HK-2 (cell line): ENCODE data around the gene OOSP2.
"Not testable (repeated sequence)": the region's sequence is repeated elsewhere in the genome, so short reads cannot be mapped to it uniquely, and the experiment has no call there.

Experiments
- DNase-seq: peaks from one replicate; pipeline ENCODE4 v3.0.0-alpha.2; 2018; ENCODE audit not compliant: unreplicated experiment

OOSP2 gene, protein sequence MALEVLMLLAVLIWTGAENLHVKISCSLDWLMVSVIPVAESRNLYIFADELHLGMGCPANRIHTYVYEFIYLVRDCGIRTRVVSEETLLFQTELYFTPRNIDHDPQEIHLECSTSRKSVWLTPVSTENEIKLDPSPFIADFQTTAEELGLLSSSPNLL

DNA sequence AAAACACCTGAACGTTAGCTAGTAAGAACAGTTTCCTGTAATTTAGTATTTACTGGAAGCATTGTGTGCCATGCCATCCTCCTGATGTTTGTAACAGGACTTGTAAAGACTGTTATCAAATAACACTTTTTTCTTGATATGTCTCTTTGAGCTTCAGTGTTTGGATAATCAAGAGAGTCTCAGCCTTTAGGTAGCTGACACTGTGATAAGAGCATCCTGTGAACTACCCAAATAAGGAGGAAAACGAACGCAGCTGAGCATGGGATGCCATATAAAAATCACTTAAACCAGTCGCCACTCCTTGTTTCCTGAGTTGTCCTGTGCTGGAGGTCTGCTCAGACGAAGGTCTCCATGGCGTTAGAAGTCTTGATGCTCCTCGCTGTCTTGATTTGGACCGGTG lies at the start of gene OOSP2:
Gene OOSP2 (plus strand): TSS at position 301 of the 400 bp plus-strand sequence. CDS start 51 bp downstream, at position 352.
- no peak for DNase-seq

DNA sequence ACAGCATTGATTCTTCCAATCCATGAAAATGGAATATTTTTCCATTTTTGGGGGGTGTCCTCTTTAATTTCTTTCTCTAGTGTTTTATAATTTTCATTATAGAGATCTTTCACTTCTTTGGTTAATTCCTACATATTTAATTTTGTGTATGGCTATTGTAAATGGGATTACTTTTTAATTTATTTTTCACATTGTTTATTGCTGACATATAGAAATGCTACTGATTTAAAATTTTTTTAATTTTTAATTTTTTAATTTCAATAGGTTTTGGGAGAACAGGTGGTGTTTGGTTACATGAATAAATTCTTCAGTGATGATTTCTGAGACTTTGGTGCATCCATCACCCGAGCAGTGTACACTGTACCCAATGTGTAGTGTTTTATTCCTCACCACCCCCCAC lies 49.8 kb upstream of the OOSP2 start:
- DNase-seq: no peak

DNA sequence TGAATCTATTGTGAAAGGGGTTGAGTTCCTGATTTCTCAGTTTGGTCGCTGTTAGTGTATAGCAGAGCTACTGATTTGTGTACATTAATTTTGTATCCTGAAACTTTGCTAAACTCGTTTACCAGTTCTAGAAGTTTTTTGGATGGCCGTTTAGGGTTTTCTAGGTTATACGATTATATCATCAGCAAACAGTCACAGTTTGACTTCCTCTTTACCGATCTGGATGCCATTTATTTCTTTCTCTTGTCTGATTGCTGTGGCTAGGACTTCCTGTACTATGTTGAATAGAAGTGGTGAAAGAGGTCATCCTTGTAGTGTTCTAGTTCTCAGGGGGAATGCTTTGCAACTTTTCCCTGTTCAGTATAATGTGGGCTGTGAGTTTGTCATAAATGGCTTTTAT lies 47.8 kb upstream of the OOSP2 start:
- DNase-seq: no peak

DNA sequence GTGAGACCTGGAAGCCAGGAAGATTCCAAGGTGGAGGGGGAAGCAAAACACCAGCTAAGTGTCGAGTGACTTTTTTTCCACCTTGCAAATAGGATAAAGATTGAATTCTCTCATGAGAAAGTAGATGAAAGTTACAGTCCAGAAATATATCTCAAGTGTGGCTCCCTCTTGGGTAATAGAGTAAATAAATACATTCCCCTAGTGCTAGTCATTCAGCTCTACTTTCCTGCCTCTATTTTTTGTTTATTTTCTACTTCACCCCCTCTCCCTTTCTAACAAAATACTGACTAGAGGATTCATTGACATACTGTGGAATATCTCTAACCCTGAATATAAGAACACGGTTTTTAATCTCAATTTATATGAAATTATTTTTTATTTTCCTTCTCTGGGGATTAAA lies 42.4 kb upstream of the OOSP2 start:
- no peak for DNase-seq

DNA sequence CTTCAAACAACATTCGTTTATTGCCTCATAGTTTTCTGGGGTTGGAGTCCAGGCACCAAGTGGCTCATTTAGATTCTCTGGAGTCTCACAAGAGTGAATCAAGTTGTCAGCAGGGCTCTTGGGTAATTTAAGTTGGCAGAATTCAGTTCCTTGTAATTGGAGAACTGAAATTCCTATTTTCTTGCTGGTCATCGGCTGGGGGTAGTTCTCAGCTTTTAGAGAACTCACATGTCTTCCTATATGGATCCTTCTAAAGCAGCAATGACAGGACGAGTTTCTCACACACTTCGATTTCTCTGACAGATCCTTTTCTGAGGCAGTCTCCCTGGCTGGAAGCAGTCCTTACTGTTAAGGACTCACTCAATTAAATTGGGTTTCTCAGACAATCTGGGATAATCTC lies 40.5 kb upstream of the OOSP2 start:
- DNase-seq: no peak

DNA sequence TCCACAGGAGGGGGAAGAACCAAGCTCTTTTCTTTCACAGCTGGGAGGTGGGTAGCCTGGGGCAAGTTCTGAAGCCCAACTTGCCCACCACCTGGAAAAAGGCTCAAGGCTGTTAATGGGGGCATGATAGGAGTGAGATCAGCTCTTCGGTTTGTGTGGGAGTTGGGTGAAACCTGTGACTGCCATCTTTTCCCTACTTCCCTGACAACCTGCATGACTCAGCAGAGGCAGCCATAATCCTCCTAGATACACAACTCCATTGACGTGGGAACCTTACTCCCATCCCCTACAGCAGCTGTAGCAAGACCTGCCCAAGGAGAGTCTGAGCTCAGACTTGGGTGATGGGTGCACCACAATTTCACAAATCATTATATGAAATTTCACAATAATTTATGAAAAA lies 36.5 kb upstream of the OOSP2 start:
- no peak for DNase-seq

DNA sequence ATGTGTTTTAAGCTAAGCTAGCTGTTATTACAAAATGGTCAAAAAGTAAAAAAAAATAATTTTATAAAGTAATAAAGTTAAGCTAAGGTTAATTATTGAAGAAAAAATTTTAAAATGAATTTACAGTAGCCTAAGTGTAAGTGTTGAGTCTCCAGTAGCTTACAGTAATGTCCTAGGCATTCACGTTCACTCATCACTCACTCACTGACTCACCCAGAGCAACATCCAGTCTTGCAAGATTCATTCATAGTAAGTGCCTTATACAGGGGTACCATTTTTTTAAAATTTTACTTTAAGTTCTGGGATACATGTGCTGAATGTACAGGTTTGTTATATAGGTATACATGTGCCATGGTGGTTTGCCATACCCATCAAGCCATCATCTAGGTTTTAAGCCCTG lies 34.8 kb upstream of the OOSP2 start:
- DNase-seq: no peak

DNA sequence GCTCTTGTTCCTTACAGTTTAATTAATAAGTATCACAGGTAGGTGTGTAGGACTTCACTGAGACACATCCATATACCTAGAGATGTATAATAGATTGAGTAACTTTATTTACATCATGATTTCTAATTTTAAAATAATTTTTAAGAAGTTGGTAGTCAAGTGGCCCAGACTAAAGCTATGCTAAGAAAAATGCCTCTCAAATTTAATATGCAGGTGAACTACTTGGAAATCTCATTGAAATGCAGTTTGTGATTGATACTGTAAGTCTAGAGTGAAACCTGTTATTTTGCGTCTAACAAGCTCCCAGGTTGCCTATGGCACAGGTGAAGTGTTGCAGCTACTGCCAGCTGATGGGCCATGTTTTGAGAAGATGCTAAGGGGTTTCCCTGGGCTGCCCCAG lies 23.3 kb upstream of the OOSP2 start, which contains the start of gene OOSP4B:
Gene OOSP4B (plus strand): TSS at position 301 of the 400 bp plus-strand sequence.
- no peak for DNase-seq

DNA sequence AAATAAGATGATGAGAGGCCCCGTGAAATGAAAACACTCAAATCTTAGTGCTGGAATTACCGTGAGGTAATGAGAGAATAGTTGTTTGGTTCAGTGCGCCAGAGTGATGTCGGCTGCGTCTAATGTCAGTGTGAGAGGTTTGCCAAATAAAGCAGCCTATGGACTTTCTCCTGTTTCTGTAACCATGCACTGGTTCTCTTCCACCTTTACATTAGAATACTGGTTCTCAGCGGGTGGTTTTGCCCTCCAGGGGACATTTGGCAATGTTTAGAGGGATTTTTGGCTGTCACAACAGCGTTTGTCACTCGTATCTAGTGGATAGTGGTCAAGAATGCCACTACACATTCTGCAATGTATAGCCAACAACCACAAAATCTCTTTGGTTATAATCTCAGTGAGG lies 22.2 kb upstream of the OOSP2 start:
- DNase-seq: no peak

DNA sequence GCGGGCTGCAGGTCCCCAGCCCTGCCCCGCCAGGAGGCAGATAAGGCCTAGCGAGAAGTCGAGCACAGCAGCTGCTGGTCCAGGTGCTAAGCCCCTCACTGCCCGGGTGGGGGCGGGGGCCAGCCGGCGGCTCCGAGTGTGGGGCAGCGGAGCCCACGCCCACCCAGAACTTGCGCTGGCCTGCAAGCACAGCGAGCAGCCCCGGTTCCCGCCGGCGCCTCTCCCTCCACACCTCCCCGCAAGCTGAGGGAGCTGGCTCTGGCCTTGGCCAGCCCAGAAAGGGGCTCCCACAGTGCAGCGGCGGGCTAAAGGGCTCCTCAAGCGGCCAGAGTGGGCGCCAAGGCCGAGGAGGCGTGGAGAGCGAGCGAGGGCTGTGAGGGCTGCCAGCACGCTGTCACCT lies 19.8 kb upstream of the OOSP2 start:
- DNase-seq: not testable (repeated sequence)

DNA sequence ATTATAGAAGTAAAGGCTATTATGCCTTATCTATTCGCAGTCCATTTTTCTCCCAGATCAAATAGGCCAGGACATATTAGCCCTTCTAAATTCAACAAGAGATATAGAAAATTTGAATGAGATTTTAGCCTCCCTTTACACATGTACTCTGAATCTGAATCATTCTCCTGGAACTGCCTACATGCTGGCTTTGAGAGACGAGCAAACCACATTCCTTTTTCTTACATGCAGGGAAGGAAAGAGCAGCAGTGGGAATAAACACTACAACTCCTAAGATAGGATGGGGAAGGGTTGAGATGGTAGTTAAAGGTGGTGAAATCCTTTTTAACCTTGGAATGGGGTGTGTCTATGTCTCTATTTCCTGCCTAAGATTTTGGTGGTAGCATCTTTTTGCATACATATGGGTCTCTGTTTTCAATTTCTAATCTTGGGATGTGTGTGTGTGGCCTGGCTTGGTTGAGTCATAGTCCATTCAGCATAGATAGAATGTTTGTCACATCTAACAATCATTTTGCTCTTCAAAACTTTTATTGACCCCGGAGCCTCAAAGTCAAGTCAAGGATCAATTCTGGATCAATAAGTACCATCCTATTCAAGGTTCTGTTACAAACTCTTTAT lies 11.1 kb upstream of the OOSP2 start:
- DNase-seq: no peak

DNA sequence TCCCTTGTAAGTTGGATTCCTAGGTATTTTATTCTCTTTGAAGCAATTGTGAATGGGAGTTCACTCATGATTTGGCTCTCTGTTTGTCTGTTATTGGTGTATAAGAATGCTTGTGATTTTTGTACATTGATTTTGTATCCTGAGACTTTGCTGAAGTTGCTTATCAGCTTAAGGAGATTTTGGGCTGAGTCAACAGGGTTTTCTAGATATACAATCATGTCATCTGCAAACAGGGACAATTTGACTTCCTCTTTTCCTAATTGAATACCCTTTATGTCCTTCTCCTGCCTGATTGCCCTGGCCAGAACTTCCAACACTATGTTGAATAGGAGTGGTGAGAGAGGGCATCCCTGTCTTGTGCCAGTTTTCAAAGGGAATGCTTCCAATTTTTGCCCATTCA lies 10.2 kb downstream of the OOSP2 start:
- not testable (repeated sequence) for DNase-seq

DNA sequence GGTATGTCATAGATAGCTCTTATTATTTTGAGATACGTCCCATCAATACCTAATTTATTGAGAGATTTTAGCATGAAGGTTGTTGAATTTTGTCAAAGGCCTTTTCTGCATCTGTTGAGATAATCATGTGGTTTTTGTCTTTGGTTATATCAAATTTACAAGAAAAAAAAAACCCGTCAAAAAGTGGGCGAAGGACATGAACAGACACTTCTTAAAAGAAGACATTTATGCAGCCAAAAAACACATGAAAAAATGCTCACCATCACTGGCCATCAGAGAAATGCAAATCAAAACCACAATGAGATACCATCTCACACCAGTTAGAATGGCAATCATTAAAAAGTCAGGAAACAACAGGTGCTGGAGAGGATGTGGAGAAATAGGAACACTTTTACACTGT lies 10.6 kb downstream of the OOSP2 start:
- not testable (repeated sequence) for DNase-seq

DNA sequence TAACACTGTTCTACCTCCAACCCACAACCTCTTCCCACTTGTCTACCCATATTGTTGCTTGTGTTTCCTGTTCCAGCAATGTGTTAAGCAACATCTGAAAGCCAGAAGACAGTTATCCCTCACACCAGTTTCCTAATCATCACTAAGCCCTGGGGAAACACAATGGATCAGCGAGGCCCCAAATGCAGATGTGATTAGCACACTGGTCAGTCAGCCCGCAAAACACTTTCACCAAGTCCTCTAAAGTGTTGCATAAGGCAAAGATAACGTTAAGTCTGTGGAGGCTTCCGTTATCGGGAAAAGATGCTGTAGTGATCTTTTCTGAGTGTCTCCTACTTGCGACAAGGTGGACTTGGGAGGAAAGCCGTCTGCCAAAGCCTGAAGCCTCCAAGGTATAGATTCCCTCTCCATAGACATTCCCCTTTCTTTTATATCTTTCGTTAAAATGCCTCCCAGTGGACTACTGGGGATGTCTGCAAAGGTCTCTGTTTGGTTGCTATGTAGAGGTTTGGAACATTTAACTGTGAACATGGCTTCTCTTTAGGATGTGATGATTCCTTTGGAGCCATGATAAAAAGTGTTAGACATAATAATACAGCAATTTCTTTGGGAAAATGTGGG lies 16.2 kb downstream of the OOSP2 start, which contains the start of gene MS4A3:
Gene MS4A3 (plus strand): TSS at position 317 of the 621 bp plus-strand sequence. CDS start 4,496 bp downstream, outside the sequence.
- no peak for DNase-seq

DNA sequence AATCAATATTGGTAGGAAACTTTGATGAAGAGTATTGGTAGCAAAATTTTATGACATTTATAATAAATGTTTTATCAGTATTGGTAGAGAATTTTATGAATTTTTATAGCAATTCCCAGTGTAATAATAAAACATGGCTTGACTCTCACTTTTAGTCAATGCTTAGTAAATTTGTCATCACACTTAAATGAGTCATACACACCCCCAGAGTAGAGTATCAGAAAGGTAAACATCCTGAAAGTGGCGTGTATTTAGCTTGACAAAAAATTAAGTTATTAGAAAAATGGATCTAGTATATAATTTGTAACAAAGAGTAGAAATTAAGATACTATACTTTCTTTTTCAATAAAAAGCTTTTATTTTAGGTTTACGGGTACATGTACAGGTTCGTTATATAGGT lies 18.8 kb downstream of the OOSP2 start:
- DNase-seq: no peak

DNA sequence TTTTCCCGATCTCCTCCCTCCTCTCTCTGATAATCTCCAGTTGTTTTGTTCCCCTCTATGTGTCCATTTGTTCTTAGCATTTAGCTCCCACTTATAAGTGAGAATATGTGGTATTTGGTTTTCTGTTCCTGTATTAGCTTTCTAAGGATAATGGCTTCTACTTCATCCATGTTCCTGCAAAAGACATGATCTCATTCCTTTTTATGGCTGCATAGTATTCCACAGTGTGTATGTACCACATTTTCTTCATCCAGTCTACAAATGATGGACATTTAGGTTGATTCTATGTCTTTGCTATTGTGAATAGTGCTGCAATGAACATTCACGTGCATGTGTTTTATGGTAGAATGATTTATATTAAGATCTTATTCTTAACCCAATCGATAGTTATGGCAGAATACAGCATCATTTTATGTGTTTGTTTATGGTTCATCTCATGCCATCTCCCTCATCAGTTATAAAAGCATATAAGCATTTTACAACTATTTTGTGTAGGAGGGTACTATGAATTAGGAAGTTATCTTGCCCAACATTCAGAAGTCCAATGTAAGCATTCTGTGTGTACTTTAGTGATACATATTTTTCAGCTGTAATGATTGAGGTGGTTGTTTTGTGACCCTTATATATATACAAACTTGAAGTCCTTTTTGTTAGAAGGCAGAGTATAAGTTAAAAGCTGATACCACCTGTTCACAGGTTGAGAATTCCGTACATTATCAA lies 19.5 kb downstream of the OOSP2 start:
- no peak for DNase-seq

DNA sequence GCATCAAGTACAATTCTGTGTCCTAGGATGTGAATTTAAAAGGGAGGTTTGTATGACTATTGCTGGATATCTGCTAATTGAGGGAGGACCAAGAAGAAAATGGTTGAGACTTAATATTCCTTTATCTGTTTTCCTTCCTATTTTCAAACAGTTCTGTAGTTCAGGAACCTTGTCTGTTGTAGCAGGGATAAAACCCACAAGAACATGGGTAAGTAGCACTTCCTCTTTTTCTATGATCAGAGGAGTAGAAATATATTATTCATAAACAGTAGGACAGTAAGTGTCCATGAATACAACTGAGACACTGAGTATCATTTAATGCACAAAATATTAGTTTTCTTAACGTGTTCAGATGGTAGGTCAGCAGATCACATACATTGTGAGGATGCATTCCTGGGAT lies 23.9 kb downstream of the OOSP2 start:
- no peak for DNase-seq

DNA sequence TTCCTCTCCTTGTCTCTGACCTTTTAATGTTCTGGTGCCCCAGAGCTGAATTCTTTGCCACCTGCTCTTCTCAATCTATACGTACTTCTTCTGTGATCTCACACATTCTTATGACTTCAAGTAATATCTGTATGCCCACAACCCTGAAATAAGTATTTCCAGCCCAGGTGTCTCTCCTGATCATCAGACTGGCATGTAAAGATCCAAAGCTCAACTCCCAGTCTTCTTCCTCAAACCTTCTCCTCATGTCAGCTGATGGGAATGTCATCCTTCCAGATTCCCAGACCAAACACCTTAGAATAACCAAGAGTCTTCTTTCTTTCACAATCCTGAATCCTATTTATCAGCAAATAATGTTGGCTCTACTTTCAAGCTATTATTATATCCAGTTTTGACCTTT lies 25.6 kb downstream of the OOSP2 start:
- no peak for DNase-seq

DNA sequence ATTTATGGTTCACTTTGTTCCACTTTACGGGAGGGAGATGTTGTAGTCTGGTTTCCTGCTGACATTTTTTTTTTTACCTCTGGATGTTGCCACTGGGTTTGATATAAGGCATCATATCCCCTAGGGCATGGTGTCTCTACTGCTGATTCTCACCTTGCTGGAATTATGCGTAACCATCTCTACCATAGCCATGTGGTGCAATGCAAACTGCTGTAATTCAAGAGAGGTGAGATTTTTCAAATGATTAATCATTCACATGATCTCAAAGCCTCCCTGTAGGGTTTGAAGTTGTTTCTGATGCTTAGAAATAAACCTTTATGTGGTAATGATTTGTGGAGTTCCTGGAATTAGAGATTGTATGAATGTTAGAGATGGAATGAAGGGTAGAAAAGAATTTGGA lies 29.2 kb downstream of the OOSP2 start:
- no peak for DNase-seq

DNA sequence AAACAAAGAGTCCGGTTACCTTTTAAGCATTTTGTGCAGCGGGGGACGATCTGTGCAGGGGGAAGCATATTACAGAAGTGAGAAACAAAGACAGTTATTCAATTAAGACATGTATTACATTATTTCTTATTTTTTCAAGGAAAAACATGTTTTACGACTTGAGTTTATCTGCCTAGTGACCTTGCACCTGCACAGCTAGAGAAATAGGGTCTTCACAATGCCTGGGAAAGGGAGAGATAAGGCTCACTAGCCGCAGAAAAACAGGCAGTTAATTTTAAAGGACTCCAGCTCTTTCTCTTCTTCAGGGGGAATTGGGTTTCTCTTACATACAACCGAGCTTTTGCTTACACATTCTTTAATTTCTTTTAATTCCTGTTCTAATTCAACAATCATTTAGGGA lies 31.4 kb downstream of the OOSP2 start:
- not testable (repeated sequence) for DNase-seq

DNA sequence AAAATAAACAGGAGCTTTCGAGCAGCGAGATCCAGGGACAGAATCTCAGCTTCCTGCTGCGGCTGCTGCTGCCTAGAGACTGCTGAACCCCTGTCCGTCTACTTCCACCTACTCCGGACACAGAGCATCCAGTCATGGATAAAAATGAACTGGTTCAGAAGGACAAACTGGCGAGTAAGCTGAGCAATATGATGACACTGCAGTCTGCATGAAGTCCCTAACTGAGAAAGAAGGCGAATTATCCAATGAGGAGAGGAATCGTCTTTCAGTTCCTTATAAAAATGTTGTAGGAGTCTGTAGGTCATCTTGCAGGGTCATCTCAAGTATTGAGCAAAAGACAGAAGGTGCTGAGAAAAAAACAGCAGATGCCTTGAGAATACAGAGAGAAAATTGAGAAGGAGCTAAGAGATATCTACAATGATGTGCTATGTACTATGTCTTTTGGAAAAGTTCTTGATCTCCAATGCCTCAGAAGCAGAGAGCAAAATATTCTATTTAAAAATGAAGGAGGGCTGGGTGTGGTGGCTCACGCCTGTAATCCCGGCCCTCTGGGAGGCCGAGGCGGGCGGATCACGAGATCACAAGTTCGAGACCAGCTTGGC lies 37.1 kb downstream of the OOSP2 start:
- DNase-seq: no peak

DNA sequence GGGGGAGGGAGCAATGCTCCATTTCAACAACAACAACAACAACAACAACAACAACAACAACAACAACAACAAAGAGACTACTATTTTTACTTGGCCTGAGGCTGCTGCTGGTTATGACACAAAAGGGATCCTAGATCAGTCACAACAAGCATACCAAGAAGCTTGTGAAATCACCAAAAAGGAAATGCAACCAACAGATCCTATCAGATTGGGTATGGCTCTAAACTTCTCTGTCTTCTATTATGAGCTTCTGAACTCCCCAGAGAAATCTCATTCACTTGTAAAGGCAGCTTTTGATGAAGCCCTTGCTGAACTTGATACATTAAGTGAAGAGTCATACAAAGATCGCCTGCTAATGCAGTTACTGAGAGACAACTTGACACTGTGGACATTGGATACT lies 37.8 kb downstream of the OOSP2 start:
- no peak for DNase-seq
